ENCODE data around the gene NADK. TPM values are rescaled to one million over a fixed set of nuclear protein-coding genes. Genes with fewer than 3 reads are reported as not detected.
"Not testable (repeated sequence)": the region's sequence is repeated elsewhere in the genome, so short reads cannot be mapped to it uniquely, and the experiment has no call there.

NADK gene
- polyA plus RNA-seq, 1 donor from 2014 or later, result 55.6 TPM

DNA sequence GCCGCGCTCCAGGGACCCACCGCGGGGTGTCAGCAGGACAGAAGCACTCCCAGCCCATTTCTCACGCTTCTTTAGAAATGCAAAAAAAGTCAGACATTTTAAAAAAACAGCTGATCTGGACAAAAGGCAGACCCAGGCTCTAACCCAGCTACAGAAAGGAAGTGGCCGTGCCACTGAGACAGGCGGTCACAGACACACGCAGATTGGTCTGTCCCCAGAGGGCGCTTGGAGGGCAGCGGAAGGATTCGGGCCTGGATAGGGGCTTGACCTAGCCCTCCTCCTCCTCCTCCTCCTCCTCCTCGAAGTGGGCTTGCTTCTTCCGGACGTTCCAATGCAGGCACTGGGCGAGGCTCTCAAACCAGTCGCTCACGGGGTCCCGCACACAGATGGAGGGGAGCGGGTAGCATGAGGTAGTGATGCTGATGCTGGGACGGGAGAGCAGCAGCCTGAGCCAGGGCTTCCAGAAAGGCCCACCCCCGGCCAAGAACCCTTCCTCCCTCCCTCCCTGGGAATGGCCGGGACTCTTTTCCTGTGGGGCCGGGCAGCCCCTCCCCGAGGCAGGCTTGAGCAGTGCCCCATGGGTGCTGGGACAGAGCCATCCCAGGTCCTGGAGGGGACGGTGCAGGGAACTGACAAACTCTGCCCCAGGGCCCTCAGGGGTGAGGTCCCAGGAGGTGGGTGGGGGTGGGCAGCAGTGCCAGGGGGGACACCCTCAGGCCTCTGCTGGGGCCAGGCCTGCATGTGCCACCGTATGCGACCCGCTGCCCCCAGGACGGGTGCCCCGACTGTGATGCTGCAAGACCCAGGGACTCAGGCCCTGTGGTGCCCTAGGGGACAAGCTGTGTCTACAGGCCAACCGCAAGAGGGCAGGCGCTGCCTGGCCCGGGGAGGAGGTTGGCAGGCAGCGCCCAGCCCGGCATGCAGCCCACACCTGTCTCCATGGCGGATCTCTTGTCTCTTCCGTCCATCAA is 25.3 kb downstream of the NADK start:
- Mint-ChIP-seq H3K27ac (no peak overlapping the region), H3K36me3 (no peaks in the 10 kb centered on the region), H3K9me3 (no peaks in the 10 kb centered on the region), H3K4me3 (no peak overlapping the region), H3K4me1 (peaks cover 0 to 4% (median 2%) of the 10 kb centered on the region in 3 donors), H3K27me3 (no peaks in the 10 kb centered on the region)

DNA sequence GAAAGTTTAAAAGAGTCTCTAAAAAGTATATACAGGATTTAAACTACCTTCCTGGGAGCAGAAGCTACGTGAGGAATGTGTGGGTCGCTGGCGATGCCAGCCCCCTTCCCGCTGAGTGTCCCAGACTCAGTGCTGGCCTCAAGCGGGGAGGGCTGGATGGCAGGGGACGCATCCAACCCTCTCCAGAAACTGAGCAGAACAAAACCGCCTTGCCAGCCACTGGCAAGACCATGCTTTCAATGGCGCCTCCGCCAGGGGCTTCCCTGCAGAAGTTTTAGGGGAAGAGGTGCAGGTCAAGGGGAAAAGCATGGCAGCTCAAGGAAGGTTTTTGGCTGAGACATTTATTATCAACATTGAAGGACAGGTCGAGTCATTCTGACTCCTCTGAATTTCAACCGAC is 26.1 kb downstream of the NADK start:
- Mint-ChIP-seq H3K27me3 (no peaks in the 10 kb centered on the region), H3K9me3 (no peaks in the 10 kb centered on the region), H3K4me1 (peaks cover 0 to 4% (median 2%) of the 10 kb centered on the region in 3 donors), H3K36me3 (no peaks in the 10 kb centered on the region), H3K27ac (no peak overlapping the region), H3K4me3 (peak overlapping the region in 1 of 4 donors; percentile 55)

DNA sequence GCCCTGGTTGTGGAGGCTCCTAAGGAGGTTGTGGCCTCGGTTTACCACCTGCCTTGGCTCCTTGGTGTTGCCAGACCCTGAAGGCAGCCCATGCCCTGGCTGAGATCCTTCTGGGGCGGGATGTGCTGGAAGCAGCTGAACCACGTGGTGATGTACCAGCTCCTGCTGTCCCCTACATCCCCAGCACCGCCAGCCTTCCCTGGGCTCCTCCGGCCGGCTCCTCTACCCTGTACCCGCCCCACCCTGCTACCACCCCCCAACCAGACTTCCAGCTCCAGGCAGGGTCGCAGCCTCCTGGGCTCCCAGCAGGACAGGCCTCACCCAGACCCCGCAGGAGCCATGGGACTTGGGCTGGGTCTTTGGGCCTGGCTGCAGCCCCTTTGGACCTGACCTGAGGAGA is 28.3 kb downstream of the NADK start:
- not testable (repeated sequence) for H3K27me3 Mint-ChIP-seq, H3K4me3 Mint-ChIP-seq, H3K27ac Mint-ChIP-seq, H3K36me3 Mint-ChIP-seq, H3K4me1 Mint-ChIP-seq, H3K9me3 Mint-ChIP-seq

DNA sequence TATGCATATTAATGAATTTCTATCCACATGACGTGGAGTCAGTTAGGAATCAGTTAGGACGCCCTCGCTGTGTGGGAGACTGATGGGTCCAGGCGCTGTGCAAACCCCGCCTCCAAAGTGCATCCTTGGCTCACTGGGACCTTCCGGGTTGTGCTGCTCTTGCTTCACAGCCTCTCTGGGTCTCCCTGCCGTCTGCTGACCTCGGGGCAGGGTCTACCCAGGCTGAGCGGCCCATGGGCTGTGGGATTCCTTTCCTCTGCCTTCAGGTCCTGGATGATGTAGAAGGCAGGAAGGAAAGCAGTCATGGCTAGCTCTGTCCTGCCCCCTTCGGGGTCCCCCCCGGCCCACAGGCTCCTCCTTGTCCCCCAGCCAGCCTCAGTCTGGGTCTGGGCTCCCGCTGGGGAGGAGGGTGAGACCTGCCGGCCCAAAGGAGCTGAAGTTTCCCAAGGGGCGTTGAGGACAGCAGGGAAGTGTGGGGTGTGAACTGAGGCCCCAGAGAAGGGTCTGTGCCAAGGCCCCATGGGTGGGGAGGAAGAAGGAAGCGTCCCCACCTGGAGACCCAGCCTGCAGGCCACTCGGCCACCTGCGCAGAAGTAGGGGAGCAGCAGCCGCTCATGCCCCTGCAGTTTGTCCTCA is 29.5 kb downstream of the NADK start:
- H3K27ac Mint-ChIP-seq, result peak overlapping the region in 2 of 3 donors; percentile 68 to 89
- peak overlapping the region in 1 of 4 donors; percentile 80 for H3K4me3 Mint-ChIP-seq
- H3K9me3 Mint-ChIP-seq, result no peaks in the 10 kb centered on the region
- H3K36me3 Mint-ChIP-seq, result no peaks in the 10 kb centered on the region
- H3K4me1 Mint-ChIP-seq, result peaks cover 0 to 4% (median 2%) of the 10 kb centered on the region in 3 donors
- H3K27me3 Mint-ChIP-seq, result no peaks in the 10 kb centered on the region

DNA sequence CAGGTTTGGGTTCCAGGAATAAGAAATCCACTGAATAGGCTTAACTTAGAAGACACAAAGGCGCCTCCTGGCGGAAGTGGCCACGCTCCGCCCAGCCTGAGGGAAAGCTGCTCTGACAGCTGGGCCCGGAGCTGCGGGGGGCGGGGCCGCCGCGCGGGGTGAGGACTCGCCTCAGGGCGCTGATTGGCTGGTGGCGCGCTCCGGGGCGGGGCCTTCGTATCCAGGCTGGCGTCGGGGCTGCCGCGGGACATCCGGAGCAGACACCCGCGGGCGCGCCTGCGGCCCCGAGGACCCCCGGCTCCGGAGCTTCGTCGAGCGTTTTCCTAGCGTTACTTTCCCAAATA is 31.7 kb downstream of the NADK start:
- not testable (repeated sequence) for H3K27me3 Mint-ChIP-seq, H3K27ac Mint-ChIP-seq, H3K36me3 Mint-ChIP-seq, H3K4me1 Mint-ChIP-seq, H3K9me3 Mint-ChIP-seq
- H3K4me3 Mint-ChIP-seq, result peak overlapping the region in 1 of 4 donors; percentile 76

DNA sequence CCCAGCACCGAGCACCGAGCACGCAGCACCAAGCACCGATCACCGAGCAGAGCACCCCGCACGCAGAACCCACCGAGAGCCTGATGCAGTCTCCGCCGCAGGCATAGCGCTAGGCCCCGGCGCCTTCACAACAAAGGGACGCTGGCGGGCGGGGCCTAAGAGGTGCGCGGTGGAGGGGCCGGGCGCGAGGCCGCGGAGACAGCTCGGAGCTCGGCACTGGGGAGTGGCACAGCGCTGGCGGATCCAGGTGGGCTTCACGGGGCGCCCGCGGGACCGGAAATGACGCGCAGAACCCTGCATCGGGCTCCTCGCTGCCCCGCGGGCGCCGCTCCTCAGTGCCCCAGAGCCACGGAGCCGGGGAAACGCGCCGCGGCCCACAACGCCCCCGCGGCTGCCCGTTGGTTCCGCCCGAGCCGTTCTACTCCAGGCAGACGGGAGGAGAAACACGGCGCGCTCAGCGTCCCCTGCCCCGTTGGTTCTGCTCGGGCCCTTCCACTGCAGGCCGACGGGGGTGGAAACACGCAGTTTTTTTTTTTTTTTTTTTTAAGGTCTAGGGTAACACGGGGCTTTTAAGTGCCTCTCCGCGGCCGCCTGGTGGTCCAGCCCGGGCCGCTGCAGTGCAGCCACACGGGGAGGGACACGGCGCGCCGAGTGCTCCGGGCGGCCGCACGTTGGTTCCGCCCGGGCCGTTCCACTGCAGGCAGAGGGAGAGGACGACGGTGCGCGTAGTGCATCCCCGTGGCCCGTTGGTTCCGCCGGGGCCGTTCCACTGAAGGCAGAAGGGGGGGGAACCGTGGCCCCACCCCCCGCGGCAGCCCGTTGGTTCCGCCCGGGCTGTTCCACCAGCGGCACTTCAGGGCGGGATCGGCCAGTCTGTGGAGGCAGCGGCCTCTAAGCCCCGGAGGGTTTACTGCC is 32.4 kb downstream of the NADK start:
- not testable (repeated sequence) for H3K27me3 Mint-ChIP-seq, H3K4me1 Mint-ChIP-seq, H3K9me3 Mint-ChIP-seq, H3K36me3 Mint-ChIP-seq
- H3K4me3 Mint-ChIP-seq, result peak overlapping the region in 3 of 4 donors; percentile 70 to 86 (median 76)
- peak overlapping the region in 1 of 3 donors; percentile 97 for H3K27ac Mint-ChIP-seq

DNA sequence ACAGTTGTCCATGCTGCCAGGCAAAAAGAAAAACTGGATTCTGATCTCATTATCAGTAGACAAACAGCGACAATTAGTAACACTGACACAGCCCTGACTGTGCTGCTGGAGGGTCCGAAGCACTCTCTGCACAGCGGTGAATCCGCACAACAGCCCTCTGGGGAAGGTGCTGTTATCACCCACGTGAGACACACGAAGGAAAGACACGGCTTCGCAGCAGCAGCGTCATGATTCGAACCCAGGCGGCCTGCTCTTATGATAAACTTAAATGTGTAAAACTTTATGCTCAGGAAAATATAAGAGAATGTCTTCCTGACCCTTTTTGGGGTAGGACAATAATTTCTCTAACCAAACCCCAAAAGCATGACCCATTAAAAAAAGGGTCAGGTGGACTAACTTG is 35.7 kb downstream of the NADK start:
- not testable (repeated sequence) for H3K36me3 Mint-ChIP-seq, H3K27me3 Mint-ChIP-seq, H3K4me1 Mint-ChIP-seq, H3K9me3 Mint-ChIP-seq
- Mint-ChIP-seq H3K27ac (peak overlapping the region in 1 of 3 donors; percentile 95), H3K4me3 (peak overlapping the region; percentile 16 to 89 (median 66))

DNA sequence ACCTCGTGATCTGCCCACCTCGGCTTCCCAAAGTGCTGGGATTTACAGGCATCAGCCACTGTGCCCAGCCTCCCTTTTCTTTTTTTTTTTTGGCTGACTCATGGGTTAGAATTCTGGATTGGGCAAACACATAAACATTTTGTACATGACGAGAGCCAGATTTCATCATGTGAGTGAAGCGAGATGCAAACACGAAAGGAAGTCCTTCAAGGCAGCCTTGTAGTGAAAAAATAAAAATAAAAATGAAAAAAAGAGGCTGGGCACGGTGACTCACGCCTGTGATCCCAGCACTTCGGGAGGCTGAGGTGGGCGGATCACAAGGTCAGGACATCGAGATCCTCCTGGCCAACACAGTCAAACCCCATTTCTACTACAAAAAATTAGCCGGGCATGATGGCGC is 37.3 kb downstream of the NADK start:
- not testable (repeated sequence) for H3K4me3 Mint-ChIP-seq, H3K27me3 Mint-ChIP-seq

DNA sequence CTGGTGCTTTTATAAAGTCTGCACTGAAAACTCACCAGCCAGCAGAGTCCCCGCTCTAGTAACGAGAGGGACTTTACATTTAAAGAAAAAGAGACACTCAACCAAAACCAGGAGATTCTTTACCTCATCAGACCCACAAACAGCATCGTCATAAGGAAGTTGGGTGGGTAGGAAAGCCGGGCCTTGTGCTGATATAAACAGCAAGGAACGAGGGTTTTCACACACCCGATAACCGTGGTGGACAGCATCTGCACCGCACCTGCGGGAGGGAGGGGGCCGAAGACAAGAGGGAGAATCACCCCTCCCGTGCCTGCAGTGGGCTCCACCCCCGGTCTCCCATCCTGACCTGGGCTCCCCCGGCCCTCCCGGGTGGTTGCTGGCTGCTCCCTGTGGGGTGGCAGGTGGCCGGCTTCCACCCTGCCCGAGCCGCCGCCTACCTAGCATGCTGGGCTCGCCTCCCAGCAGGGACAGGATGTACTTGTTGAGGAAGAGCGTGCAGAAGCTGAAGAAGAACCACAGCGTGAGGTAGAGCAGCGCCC is 39.4 kb downstream of the NADK start:
- not testable (repeated sequence) for H3K9me3 Mint-ChIP-seq, H3K4me3 Mint-ChIP-seq, H3K4me1 Mint-ChIP-seq, H3K36me3 Mint-ChIP-seq, H3K27me3 Mint-ChIP-seq, H3K27ac Mint-ChIP-seq

More for the DNA sequence above, 37.3 kb downstream of the NADK start:
- not testable (repeated sequence) for H3K9me3 Mint-ChIP-seq, H3K36me3 Mint-ChIP-seq, H3K4me1 Mint-ChIP-seq, H3K27ac Mint-ChIP-seq

DNA sequence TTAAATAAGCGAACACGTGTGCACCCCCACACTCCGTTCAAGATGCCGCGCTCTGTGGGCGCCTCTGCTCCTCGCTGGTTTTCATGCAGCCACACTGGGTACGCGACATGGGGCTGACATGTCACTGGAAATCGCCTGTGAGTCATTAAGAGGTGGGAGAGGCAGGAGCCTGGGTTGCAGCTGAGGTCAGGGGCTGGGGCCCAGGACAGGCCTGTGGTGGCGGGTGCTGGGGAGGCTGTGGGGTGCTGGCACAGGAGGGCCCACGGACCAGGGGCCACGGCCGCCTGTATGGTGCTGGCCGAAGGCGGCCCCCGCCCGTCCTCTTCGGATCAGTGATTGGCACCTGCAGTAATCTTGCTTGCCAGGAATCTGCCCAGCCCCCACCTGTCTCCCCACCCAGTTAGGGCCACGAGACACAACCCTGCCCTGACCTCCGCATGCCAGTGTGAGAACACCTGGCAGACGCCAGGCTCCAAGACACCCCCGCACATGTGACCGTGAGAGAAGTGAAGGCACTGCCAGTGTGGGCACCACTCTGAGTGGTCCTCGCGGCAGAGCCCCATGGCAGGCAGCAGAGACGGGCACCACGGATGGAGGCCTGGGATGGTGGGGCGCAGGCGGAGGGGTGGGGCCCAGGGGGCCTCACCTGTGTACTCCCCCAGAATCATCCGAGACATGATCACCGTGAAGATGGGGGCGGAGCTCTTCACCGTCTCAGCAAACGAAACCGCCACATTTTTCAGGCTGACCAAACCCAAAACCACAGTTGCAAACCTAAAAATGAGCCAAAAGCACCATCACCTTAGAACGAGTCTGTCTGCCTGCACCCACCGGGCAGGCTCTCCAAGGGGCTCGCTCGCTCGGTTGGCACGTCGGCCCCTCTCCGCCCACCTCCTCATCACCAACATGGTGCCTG is 40.3 kb downstream of the NADK start:
- Mint-ChIP-seq H3K27ac (peak overlapping the region in 2 of 3 donors; percentile 67 to 80), H3K4me3 (peak overlapping the region in 3 of 4 donors; percentile 12 to 79 (median 23))
- H3K4me1 Mint-ChIP-seq, H3K27me3 Mint-ChIP-seq, H3K9me3 Mint-ChIP-seq, H3K36me3 Mint-ChIP-seq: not testable (repeated sequence)

DNA sequence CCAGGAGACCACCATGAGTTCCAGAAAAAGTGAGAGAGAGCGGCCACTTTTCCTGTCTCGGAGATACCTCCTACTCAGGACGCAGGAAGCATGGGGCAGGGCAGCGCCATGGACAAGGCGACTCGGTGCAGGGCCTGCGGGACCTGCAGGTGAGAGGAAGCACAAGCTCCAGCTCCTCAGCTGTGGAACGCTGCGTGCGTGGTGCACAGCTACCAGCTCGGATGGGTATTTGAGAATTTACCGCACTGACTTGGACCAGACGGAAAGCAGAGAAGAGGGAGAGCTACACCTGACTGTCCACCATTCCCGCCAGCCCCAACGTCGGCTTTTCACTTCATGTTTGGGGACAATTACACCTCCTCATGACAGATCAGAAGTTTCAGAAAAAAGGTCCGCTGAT is 45.9 kb downstream of the NADK start:
- Mint-ChIP-seq H3K4me1 (peaks cover 8 to 11% (median 9%) of the 10 kb centered on the region in 3 donors), H3K9me3 (no peaks in the 10 kb centered on the region), H3K36me3 (peaks cover 4% of the 10 kb centered on the region), H3K27ac (no peak overlapping the region), H3K4me3 (no peak overlapping the region), H3K27me3 (no peaks in the 10 kb centered on the region)

DNA sequence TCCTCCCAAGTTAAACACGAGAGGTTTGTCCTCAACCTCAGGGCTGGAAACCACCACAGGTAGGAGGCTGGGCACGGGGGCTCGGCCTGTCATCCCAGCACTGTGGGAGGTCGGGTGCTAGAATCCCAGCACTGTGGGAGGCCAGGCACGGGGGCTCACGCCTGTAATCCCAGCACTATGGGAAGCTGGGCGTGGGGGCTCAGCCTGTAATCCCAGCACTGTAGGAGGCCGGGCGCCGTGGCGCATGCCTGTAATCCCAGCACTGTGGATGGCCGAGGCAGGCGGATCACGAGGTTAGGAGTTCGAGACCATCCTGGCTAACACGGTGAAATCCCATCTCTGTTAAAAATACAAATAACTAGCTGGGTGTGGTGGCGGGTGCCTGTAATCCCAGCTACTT is 47.4 kb downstream of the NADK start:
- no peak overlapping the region for H3K27ac Mint-ChIP-seq
- no peak overlapping the region for H3K4me3 Mint-ChIP-seq
- peaks cover 4% of the 10 kb centered on the region for H3K36me3 Mint-ChIP-seq
- H3K27me3 Mint-ChIP-seq, result no peaks in the 10 kb centered on the region
- peaks cover 8 to 11% (median 10%) of the 10 kb centered on the region in 3 donors for H3K4me1 Mint-ChIP-seq
- no peaks in the 10 kb centered on the region for H3K9me3 Mint-ChIP-seq

DNA sequence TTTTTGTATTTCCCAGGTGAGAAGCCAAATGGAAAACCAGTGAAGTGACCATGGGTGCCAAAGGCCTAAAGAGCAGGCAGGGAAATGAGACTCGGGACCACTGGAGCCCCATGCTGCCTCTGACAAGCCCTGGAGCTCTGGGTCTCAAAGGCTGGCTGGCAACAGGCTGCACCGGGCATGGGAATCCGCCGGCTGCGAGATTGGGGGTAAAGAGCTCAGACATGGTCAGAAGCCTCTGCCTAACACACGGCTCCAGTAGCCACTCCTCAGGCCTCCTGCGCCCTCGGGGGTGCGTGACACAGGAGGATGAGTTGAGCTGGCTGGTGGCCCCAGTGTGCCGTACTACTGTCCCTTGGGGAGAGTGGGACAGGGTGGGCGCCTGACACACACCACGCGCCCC is 48.0 kb downstream of the NADK start:
- not testable (repeated sequence) for H3K4me3 Mint-ChIP-seq, H3K27me3 Mint-ChIP-seq, H3K27ac Mint-ChIP-seq, H3K36me3 Mint-ChIP-seq, H3K9me3 Mint-ChIP-seq
- H3K4me1 Mint-ChIP-seq, result peaks cover 8 to 11% (median 10%) of the 10 kb centered on the region in 3 donors
